OCI-LY1 (cell line): ENCODE results near the gene STXBP3.

ENCODE experiments used
- H2AFZ ChIP-seq: fragments of 200-600 bp; sonication (generic), shearing (Covaris generic); 2 replicates; pipeline ENCODE4 v1.6.0; 2014; ENCODE audit warnings: antibody characterized with exemption, mild to moderate bottlenecking, low read length
- H3F3A ChIP-seq: fragments of 200-600 bp; sonication (generic), shearing (Covaris generic); 2 replicates; pipeline ENCODE4 v1.6.0; 2014; ENCODE audit warnings: mild to moderate bottlenecking, antibody characterized with exemption, low read length, moderate library complexity; ENCODE audit not compliant: insufficient read depth
- H3K27ac ChIP-seq: fragments of 200-600 bp; sonication (generic); 2 replicates; pipeline ENCODE4 v1.5.1; 2014; ENCODE audit warnings: low read length, mixed run types, mild to moderate bottlenecking, low read depth; ENCODE audit not compliant: poor library complexity, severe bottlenecking
- H3K27me3 ChIP-seq: fragments of 200-600 bp; sonication (generic); 2 replicates; pipeline ENCODE4 v1.6.0; 2014; ENCODE audit warnings: antibody characterized with exemption, mild to moderate bottlenecking, low read length, moderate library complexity; ENCODE audit not compliant: insufficient read depth
- H3K36me3 ChIP-seq: fragments of 200-600 bp; sonication (generic); 2 replicates; pipeline ENCODE4 v1.6.1; 2014; ENCODE audit warnings: mild to moderate bottlenecking, antibody characterized with exemption, low read length, moderate library complexity, mixed read lengths; ENCODE audit not compliant: insufficient read depth
- H3K4me1 ChIP-seq: fragments of 200-600 bp; sonication (generic); 2 replicates; pipeline ENCODE4 v1.5.1; 2014; ENCODE audit warnings: mild to moderate bottlenecking, low read length, moderate library complexity; ENCODE audit not compliant: insufficient read depth, severe bottlenecking
- H3K4me2 ChIP-seq: fragments of 200-600 bp; sonication (generic), shearing (Covaris generic); 2 replicates; pipeline ENCODE4 v1.6.1; 2014; ENCODE audit warnings: low read length
- H3K4me3 ChIP-seq: fragments of 200-600 bp; sonication (generic); 2 replicates; pipeline ENCODE4 v1.5.1; 2014; ENCODE audit warnings: low read length, low read depth, mild to moderate bottlenecking, mixed read lengths; ENCODE audit not compliant: poor library complexity, severe bottlenecking
- H3K79me2 ChIP-seq: fragments of 200-600 bp; shearing (Covaris generic); 2 replicates; pipeline ENCODE4 v1.6.1; 2016; ENCODE audit warnings: mixed run types, low read length, mixed read lengths; ENCODE audit not compliant: insufficient read depth
- H3K9ac ChIP-seq: fragments of 200-600 bp; sonication (generic), shearing (Covaris generic); 2 replicates; pipeline ENCODE4 v1.6.1; 2014; ENCODE audit warnings: mild to moderate bottlenecking, low read length, mixed read lengths
- H3K9me2 ChIP-seq: fragments of 200-600 bp; sonication (generic), shearing (Covaris generic); 2 replicates; pipeline ENCODE4 v1.6.1; 2014; ENCODE audit warnings: low read depth, mild to moderate bottlenecking, low read length, mixed read lengths
- H3K9me3 ChIP-seq: fragments of 200-600 bp; shearing (Covaris generic); 2 replicates; pipeline ENCODE4 v1.6.1; 2014; ENCODE audit warnings: low read length, mixed read lengths
- H4K20me1 ChIP-seq: fragments of 200-600 bp; sonication (generic), shearing (Covaris generic); 2 replicates; pipeline ENCODE4 v1.6.0; 2016; ENCODE audit warnings: mild to moderate bottlenecking, low read length; ENCODE audit not compliant: insufficient read depth
- EZH2 ChIP-seq: fragments of 200-600 bp; sonication (generic), shearing (Covaris generic); IDR thresholded peaks from 2 replicates; pipeline ENCODE4 v1.8.0; 2017; ENCODE audit warnings: borderline replicate concordance, mixed run types, mild to moderate bottlenecking, antibody characterized with exemption, low read length, moderate library complexity, mixed read lengths
- TF ChIP-seq, protein P1 (sequence below): fragments of 200-600 bp; sonication (generic), shearing (Covaris generic); IDR thresholded peaks from 2 replicates; pipeline ENCODE4 v1.5.1; 2017; ENCODE audit warnings: mild to moderate bottlenecking, antibody characterized with exemption, low read length, moderate library complexity, mixed read lengths

STXBP3 gene

DNA sequence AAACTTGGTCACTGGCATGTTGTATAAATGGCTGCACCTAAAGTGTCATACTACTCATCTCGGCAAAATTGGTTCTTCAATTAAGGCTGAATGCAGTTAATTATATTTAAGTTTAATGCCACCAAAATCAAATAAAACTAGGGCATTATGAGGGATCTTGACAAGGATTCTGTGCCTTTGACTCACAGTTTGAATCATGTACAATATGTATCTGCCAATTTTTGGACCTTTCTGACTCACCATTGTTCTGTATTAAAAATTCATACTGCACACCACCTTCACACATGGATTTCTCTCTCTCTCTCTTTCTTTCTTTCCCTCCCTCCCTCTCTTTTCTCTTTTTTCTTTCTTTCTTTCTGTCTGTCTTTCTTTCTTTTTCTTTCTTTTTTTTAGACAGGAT lies 14.1 kb upstream of the STXBP3 start:
- no peak overlapping the region for H3K4me2 ChIP-seq
- H3K79me2 ChIP-seq = no peaks in the 10 kb centered on the region
- H3K27me3 ChIP-seq = no peaks in the 10 kb centered on the region
- no peak overlapping the region for H3K9ac ChIP-seq
- H3K9me2 ChIP-seq = no peaks in the 10 kb centered on the region
- no peaks in the 10 kb centered on the region for H4K20me1 ChIP-seq
- H3K4me3 ChIP-seq = no peak overlapping the region
- no peaks in the 10 kb centered on the region for H3K4me1 ChIP-seq
- no peak overlapping the region for H3K27ac ChIP-seq
- no peaks in the 10 kb centered on the region for H3F3A ChIP-seq
- no peak overlapping the region for H2AFZ ChIP-seq
- no peaks in the 10 kb centered on the region for H3K9me3 ChIP-seq
- TF ChIP-seq EZH2 = no peak
- TF ChIP-seq, protein P1, sequence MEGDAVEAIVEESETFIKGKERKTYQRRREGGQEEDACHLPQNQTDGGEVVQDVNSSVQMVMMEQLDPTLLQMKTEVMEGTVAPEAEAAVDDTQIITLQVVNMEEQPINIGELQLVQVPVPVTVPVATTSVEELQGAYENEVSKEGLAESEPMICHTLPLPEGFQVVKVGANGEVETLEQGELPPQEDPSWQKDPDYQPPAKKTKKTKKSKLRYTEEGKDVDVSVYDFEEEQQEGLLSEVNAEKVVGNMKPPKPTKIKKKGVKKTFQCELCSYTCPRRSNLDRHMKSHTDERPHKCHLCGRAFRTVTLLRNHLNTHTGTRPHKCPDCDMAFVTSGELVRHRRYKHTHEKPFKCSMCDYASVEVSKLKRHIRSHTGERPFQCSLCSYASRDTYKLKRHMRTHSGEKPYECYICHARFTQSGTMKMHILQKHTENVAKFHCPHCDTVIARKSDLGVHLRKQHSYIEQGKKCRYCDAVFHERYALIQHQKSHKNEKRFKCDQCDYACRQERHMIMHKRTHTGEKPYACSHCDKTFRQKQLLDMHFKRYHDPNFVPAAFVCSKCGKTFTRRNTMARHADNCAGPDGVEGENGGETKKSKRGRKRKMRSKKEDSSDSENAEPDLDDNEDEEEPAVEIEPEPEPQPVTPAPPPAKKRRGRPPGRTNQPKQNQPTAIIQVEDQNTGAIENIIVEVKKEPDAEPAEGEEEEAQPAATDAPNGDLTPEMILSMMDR = no peak
- H3K36me3 ChIP-seq = no peaks in the 10 kb centered on the region

DNA sequence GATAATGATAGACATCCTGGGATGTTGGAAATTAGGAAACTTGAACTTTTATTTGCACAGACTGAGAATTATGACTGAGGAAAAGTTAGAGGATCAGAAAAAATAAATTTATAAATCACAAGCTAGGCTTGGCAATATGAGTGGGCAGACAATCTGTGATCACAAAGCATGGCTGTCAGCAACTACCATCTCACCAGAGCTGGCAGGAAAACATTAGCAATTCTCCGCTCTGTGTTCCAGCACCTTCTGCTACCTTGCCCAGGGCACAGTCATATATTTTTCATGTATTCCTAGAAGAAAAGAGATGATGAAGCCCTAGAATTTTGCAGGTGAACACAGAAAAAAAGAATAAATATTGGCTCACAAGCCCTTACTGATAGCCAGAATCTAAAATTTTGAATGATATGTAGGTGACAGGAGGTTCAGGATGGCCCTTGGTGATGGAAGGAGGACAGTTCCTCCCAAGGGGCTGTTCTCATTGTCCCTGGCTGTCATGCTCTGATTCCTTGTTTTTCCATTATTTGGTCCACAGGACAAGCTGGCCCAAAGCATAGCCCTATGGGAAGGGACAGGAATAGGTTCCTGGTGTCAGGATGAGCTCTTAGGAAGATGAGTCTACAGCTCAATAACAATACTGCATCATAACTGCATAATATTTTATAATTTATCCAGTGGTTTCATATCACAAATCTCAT lies 12.2 kb upstream of the STXBP3 start:
- Histone ChIP-seq H2AFZ (no peak overlapping the region), H3K4me1 (no peaks in the 10 kb centered on the region), H4K20me1 (no peaks in the 10 kb centered on the region), H3K9ac (no peak overlapping the region), H3K9me3 (no peaks in the 10 kb centered on the region), H3F3A (no peaks in the 10 kb centered on the region), H3K27me3 (no peaks in the 10 kb centered on the region), H3K4me2 (no peak overlapping the region), H3K27ac (no peak overlapping the region), H3K79me2 (no peaks in the 10 kb centered on the region), H3K9me2 (no peaks in the 10 kb centered on the region), H3K36me3 (no peaks in the 10 kb centered on the region), H3K4me3 (no peak overlapping the region)
- TF ChIP-seq, protein P1 = no peak
- no peak for TF ChIP-seq EZH2

DNA sequence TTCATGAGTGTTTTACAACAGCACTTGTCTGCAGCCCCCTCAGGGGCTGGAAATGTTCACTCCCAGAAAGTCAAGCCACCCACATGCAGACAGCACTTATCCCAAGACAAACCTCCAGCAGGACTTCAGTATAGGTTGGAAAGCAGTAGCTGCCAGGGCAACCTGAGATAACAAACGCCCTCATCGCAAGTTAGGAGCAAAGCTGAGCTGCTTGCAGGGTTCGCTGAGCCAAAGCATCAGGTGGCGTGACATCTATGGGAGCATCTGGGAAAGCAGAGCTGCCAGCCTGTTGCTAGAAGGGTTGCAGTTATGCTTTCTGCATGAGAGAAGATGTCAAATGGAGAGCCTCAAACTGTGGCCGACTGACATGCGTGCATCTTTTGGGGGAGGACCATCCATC lies 4.2 kb upstream of the STXBP3 start:
- no peaks in the 10 kb centered on the region for H3K9me3 ChIP-seq
- H4K20me1 ChIP-seq = no peaks in the 10 kb centered on the region
- TF ChIP-seq, protein P1 = no peak
- no peak for TF ChIP-seq EZH2
- no peak overlapping the region for H3K4me2 ChIP-seq
- H3K4me3 ChIP-seq = no peak overlapping the region
- no peaks in the 10 kb centered on the region for H3K9me2 ChIP-seq
- H3F3A ChIP-seq = no peaks in the 10 kb centered on the region
- peaks cover 4% of the 10 kb centered on the region for H3K4me1 ChIP-seq
- H3K36me3 ChIP-seq = no peaks in the 10 kb centered on the region
- H3K27ac ChIP-seq = no peak overlapping the region
- peaks cover under 1% of the 10 kb centered on the region; the same call in 1 of the 2 replicates for H3K79me2 ChIP-seq
- H3K27me3 ChIP-seq = no peaks in the 10 kb centered on the region
- no peak overlapping the region for H3K9ac ChIP-seq
- H2AFZ ChIP-seq = no peak overlapping the region
